ENCODE data around the gene KIAA1328.

DNA sequence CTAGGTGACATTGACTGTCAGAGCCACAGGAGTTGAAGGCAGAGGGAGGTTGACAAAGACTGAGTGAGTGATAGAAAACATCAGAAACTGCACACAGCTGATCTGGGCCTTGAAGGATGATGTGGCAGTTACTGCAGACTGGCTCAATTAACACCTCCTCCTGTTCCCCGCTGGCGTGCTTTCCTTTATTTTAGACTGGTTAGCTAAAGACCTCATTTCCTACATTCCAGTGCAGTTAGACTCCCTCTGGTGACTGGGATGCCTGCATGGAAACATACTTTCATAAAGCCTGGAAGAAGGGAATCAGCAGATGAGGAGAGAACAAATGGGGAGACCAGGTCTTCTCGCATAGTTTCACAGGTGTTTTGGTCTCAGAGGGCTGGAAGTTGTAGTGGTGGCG, 7.2 kb upstream of the KIAA1328 start:
- TF ChIP-seq, protein P1, sequence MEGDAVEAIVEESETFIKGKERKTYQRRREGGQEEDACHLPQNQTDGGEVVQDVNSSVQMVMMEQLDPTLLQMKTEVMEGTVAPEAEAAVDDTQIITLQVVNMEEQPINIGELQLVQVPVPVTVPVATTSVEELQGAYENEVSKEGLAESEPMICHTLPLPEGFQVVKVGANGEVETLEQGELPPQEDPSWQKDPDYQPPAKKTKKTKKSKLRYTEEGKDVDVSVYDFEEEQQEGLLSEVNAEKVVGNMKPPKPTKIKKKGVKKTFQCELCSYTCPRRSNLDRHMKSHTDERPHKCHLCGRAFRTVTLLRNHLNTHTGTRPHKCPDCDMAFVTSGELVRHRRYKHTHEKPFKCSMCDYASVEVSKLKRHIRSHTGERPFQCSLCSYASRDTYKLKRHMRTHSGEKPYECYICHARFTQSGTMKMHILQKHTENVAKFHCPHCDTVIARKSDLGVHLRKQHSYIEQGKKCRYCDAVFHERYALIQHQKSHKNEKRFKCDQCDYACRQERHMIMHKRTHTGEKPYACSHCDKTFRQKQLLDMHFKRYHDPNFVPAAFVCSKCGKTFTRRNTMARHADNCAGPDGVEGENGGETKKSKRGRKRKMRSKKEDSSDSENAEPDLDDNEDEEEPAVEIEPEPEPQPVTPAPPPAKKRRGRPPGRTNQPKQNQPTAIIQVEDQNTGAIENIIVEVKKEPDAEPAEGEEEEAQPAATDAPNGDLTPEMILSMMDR (optimal IDR thresholded peaks at IDR 0.05 in 1 of 3, IDR thresholded peaks at IDR 0.05 in 1 of 3, conservative IDR thresholded peaks at IDR 0.05 in 1 of 3; ENCODE audit: extremely low read depth in 1 of 3, insufficient read depth in 2 of 3, low read length in 3 of 3), result no peak
- no peak for TF ChIP-seq EZH2 (IDR thresholded peaks at IDR 0.05; ENCODE audit: low read length)
